ENCODE data around the gene IFT57. TPM values are rescaled to one million over a fixed set of nuclear protein-coding genes. Genes with fewer than 3 reads are reported as not detected.

IFT57 gene
- total and polyA plus RNA-seq, 10 of the 15 experiments (the other 5 are each of a cell fraction or from before 2014, with no cell fraction given): 1.8 to 25.0 (median 7.5) TPM

GRCh38 chr3:108146139-108146538 lies 76.1 kb downstream of the IFT57 start:
- intact Hi-C loops (cut with micrococcal nuclease; ENCODE audit: unreplicated experiment): no loop called here
- Histone ChIP-seq H2AFZ (ENCODE audit: control insufficient read depth, low read depth, low read length) (no peak overlapping the region), H3K4me3 (no peak overlapping the region), H3K79me2 (ENCODE audit: control insufficient read depth, insufficient read depth, low read length) (no peaks in the 10 kb centered on the region), H3K4me1 (ENCODE audit: control insufficient read depth, insufficient read depth, low read length) (no peaks in the 10 kb centered on the region), H4K20me1 (ENCODE audit: control insufficient read depth, insufficient read depth) (no peaks in the 10 kb centered on the region), H3K27ac (ENCODE audit: control insufficient read depth, insufficient read depth) (no peak overlapping the region), H3K9me3 (replicated peaks; ENCODE audit: control insufficient read depth, insufficient read depth, low read length) (peaks cover 4% of the 10 kb centered on the region; the same call in 2 of the 3 replicates), H3K4me2 (ENCODE audit: control insufficient read depth, insufficient read depth) (no peak overlapping the region), H3K9ac (ENCODE audit: control insufficient read depth, insufficient read depth, low read length) (no peak overlapping the region), H3K27me3 (replicated peaks in 1 of 2; ENCODE audit: control insufficient read depth in 2 of 2, insufficient read depth in 2 of 2, low read length in 1 of 2) (no peaks in the 10 kb centered on the region), H3K36me3 (ENCODE audit: control insufficient read depth in 2 of 2, insufficient read depth in 2 of 2, low read length in 1 of 2) (no peaks in the 10 kb centered on the region)
- SMC1A ChIA-PET (ENCODE audit: uncharacterized antibody, unreplicated experiment): interaction anchor here (1.4 kb wide), 1 partner anchor 11 kb away, joined by 3 read pairs; no protein-coding TSS in a partner anchor
- CTCF ChIA-PET: interaction anchor here (1.4 kb wide), 1 partner anchor 15 kb away, joined by 3 read pairs; no protein-coding TSS in a partner anchor
- ATAC-seq (no peak), FAIRE-seq (no peak), DNase-seq (ENCODE audit: low read depth, low spot score) (no peak)
- POLR2A ChIA-PET: no interaction called here
- BruUV-seq (replicated peaks): no TSS peak
- in situ Hi-C loops (cut with MboI): no loop called here
- RAD21 ChIA-PET (ENCODE audit: unreplicated experiment): no interaction called here
- 91% methylated on average over 5 of the region's 5 CpGs for WGBS (ENCODE audit: insufficient coverage, insufficient replicate concordance, low lambda C conversion rate, missing lambda C conversion rate)
- no peak for TF ChIP-seq ZBTB4 (CRISPR knock-in tag; IDR thresholded peaks at IDR 0.05)
- no peak for TF ChIP-seq ZNF217 (IDR thresholded peaks at IDR 0.05)
- TF ChIP-seq CBX5 (IDR thresholded peaks at IDR 0.05; ENCODE audit: low read depth): no peak
- no peak for TF ChIP-seq HDAC2 (IDR thresholded peaks at IDR 0.05)
- no peak for TF ChIP-seq ATF7 (IDR thresholded peaks at IDR 0.05; ENCODE audit: low read depth)
- no peak for TF ChIP-seq MTA3 (IDR thresholded peaks at IDR 0.05; ENCODE audit: borderline replicate concordance, low read length)
- no peak for TF ChIP-seq SUPT20H (IDR thresholded peaks at IDR 0.05; ENCODE audit: borderline replicate concordance, control insufficient read depth, low read depth, low read length)
- no peak for TF ChIP-seq DPF2 (IDR thresholded peaks at IDR 0.05)
- TF ChIP-seq JUND (IDR thresholded peaks at IDR 0.05; ENCODE audit: low read depth, low read length): no peak
- TF ChIP-seq TAF1 (IDR thresholded peaks at IDR 0.05; ENCODE audit: borderline replicate concordance, low read depth, low read length): no peak
- no peak for TF ChIP-seq JUNB (IDR thresholded peaks at IDR 0.05)
- no peak for TF ChIP-seq SMAD1 (IDR thresholded peaks at IDR 0.05; ENCODE audit: low read depth, partially characterized antibody)
- no peak for TF ChIP-seq PRDM15 (CRISPR knock-in tag; IDR thresholded peaks at IDR 0.05)
- no peak for TF ChIP-seq HCFC1 (IDR thresholded peaks at IDR 0.05; ENCODE audit: low read length)
- no peak for TF ChIP-seq IRF4 (IDR thresholded peaks at IDR 0.05; ENCODE audit: low read depth, low read length)
- no peak for TF ChIP-seq SUZ12 (IDR thresholded peaks at IDR 0.05; ENCODE audit: unreplicated experiment)
- TF ChIP-seq GATAD2B (conservative IDR thresholded peaks at IDR 0.05; ENCODE audit: low read depth): no peak
- TF ChIP-seq POLR2AphosphoS2 (IDR thresholded peaks at IDR 0.05; ENCODE audit: low read depth, low read length): no peak
- no peak for TF ChIP-seq MYC (IDR thresholded peaks at IDR 0.05; ENCODE audit: insufficient read depth, insufficient read length, insufficient replicate concordance, low read length, severe bottlenecking)
